GM18507 (cell line): Measurements from ENCODE around the gene USP7.
"Not testable (repeated sequence)": the region's sequence is repeated elsewhere in the genome, so short reads cannot be mapped to it uniquely, and the experiment has no call there.

Experiments used
- DNase-seq: peaks from one replicate; pipeline ENCODE4 v3.0.0; 2011; ENCODE audit warnings: low read depth; ENCODE audit not compliant: insufficient read length; ENCODE audit errors: extremely low spot score
- FAIRE-seq: peaks from 2 replicates; lab custom pipeline; 2011; peaks lifted over from hg19 to GRCh38; lab: Jason Lieb, UNC

Gene USP7

GRCh38 chr16:8976189-8976588 lies 12.5 kb upstream of the USP7 start:
- not testable (repeated sequence) for FAIRE-seq, DNase-seq

- no peak for FAIRE-seq
Measured at GRCh38 chr16:8975039-8975438, 11.3 kb upstream of the USP7 start.

GRCh38 chr16:8972843-8973586 lies 9.3 kb upstream of the USP7 start:
- no peak for FAIRE-seq

More at GRCh38 chr16:8975039-8975438, 11.3 kb upstream of the USP7 start:
- no peak for DNase-seq

GRCh38 chr16:8971416-8971815 lies 7.7 kb upstream of the USP7 start:
- FAIRE-seq: no peak

More at GRCh38 chr16:8972843-8973586, 9.3 kb upstream of the USP7 start:
- DNase-seq: no peak

GRCh38 chr16:8969202-8969897 lies 5.6 kb upstream of the USP7 start:
- not testable (repeated sequence) for FAIRE-seq, DNase-seq

More at GRCh38 chr16:8971416-8971815, 7.7 kb upstream of the USP7 start:
- no peak for DNase-seq

- DNase-seq, FAIRE-seq: not testable (repeated sequence)
Measured at GRCh38 chr16:8968054-8968453, 4.3 kb upstream of the USP7 start.

- DNase-seq (no peak), FAIRE-seq (no peak)
Measured at GRCh38 chr16:8967132-8967821, 3.6 kb upstream of the USP7 start.

GRCh38 chr16:8966817-8967131 lies 3.1 kb upstream of the USP7 start:
- no peak for FAIRE-seq
- no peak for DNase-seq

GRCh38 chr16:8964462-8964861 lies 756 bp upstream of the USP7 start:
- DNase-seq (no peak), FAIRE-seq (no peak)

- FAIRE-seq (no peak), DNase-seq (no peak)
Measured at GRCh38 chr16:8963010-8963820, 491 bp downstream of the USP7 start.

- no peak for DNase-seq
Measured at GRCh38 chr16:8962393-8963009, 1.2 kb downstream of the USP7 start.

GRCh38 chr16:8961811-8962390 lies 1.8 kb downstream of the USP7 start:
- DNase-seq: no peak
- no peak for FAIRE-seq

More at GRCh38 chr16:8962393-8963009, 1.2 kb downstream of the USP7 start:
- no peak for FAIRE-seq

- no peak for FAIRE-seq
- no peak for DNase-seq
Measured at GRCh38 chr16:8960788-8961109, 3.0 kb downstream of the USP7 start.

- peak; percentile 56 for FAIRE-seq
- DNase-seq: no peak
Measured at GRCh38 chr16:8959921-8960787, 3.6 kb downstream of the USP7 start.

- DNase-seq (no peak), FAIRE-seq (no peak)
Measured at GRCh38 chr16:8958344-8959167, 5.2 kb downstream of the USP7 start.

- FAIRE-seq (no peak), DNase-seq (no peak)
Measured at GRCh38 chr16:8957509-8958157, 6.1 kb downstream of the USP7 start.

- DNase-seq: no peak
- no peak for FAIRE-seq
Measured at GRCh38 chr16:8957063-8957397, 6.7 kb downstream of the USP7 start.
